ENCODE data around the gene TNFRSF1B.

DNA sequence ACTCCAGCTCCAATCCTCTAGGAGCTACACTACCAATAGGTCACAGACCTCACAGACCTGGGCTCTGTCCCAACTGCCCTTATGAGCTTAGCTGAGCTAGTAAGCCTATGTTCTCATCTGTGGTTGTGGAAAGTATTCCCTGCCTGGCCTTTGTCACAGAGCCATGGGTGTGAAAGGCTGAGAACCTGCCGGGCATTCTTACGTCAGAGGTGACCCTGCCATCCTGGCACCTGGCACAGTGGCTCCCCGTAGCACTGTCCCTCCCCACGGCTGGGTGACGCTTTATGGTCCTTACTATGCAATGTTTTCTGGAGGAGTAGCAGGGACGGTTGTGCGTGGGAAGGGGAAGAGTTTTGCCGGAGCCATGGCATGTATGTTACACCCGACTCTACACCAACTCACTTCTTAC lies 3.5 kb downstream of the TNFRSF1B start:
- no peak for TF ChIP-seq POLR2AphosphoS5 (IDR thresholded peaks at IDR 0.05)
- TF ChIP-seq, protein P1, sequence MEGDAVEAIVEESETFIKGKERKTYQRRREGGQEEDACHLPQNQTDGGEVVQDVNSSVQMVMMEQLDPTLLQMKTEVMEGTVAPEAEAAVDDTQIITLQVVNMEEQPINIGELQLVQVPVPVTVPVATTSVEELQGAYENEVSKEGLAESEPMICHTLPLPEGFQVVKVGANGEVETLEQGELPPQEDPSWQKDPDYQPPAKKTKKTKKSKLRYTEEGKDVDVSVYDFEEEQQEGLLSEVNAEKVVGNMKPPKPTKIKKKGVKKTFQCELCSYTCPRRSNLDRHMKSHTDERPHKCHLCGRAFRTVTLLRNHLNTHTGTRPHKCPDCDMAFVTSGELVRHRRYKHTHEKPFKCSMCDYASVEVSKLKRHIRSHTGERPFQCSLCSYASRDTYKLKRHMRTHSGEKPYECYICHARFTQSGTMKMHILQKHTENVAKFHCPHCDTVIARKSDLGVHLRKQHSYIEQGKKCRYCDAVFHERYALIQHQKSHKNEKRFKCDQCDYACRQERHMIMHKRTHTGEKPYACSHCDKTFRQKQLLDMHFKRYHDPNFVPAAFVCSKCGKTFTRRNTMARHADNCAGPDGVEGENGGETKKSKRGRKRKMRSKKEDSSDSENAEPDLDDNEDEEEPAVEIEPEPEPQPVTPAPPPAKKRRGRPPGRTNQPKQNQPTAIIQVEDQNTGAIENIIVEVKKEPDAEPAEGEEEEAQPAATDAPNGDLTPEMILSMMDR (IDR thresholded peaks at IDR 0.05): no peak

All from gastroesophageal sphincter (tissue), 3 donors.